Caki2 (cell line): Measurements from ENCODE around the gene SORL1. TPM values are rescaled to one million over a fixed set of nuclear protein-coding genes. Genes with fewer than 3 reads are reported as not detected.
A peak's percentile ranks its signal among the peaks of the same experiment; 100 is the strongest.

Experiments
- DNase-seq: peaks from one replicate; pipeline ENCODE4 v3.0.0-alpha.2; 2015; ENCODE audit warnings: low read depth
- in situ Hi-C: cut with HindIII; loops from 2 replicates; pipeline ENCODE4 v1.10.0; 2016; ENCODE audit warnings: low sequenced_read_pairs, low pct_unique_long_range_greater_than_20kb, mixed read lengths
- total RNA-seq: library from RNA; depleted of rRNA; stranded (reverse); fragments of >200 nt; shearing (Covaris generic); gene quantifications from 2 replicates; pipeline ENCODE4 v1.2.3, GENCODE V29; 2014; ENCODE audit warnings: low replicate concordance

Gene SORL1
- total RNA-seq, 1 experiment from 2014 or later = 15.1 TPM

DNA sequence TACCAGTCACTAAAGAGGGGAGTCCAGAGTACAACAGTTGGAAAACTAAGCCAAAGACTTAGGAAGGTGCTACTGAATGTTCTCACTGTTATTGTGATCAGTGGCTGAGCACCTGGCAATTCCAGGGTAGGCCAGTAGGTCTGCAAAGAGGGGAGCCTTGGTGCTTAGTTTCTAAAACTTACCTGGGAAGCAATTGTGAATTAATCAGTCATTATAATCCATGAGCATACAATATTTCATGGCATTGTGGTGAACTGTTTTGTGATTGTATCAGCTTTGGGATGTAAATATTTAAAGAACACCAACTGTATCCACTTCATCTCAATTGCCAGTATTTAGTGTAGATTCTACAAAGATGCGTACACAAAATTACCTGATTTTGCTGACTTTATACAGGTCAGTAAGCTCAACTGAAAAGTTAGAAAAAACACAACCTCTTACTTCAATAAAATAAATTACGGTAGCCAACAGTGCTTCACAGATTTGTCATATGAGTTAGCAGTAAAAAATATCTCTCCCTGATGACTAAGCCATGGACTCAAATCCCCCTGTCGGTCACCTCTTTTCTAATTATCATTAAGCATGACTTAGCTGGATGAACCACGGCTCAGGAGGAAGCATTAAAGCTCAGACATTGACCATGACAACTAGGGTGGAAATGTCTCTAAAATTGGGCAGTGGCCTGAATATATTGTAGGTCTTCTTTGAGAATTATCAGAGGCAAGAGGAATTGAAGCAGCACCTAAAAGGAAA lies 30.8 kb upstream of the SORL1 start:
- DNase-seq = peak; percentile 15
- in situ Hi-C loops = no loop called here

DNA sequence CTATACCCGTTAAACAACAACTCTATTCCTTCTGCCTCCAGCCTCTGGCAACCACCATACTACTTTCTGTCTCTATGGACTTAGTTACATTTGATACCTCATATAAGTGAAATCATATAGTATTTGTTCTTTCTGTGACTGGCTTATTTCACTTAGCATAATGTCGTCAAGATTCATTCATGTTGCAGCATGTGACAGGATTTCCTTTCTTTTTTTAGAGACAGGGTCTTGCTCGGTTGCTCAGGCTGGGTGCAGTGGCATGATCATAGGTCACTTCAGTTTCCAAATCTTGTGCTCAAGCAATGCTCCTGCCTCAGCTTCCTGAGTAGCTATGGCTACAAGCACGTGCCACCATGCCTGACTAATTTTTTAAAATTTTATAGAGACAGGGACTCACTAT lies 29.4 kb upstream of the SORL1 start:
- DNase-seq = no peak
- in situ Hi-C loops = no loop called here

DNA sequence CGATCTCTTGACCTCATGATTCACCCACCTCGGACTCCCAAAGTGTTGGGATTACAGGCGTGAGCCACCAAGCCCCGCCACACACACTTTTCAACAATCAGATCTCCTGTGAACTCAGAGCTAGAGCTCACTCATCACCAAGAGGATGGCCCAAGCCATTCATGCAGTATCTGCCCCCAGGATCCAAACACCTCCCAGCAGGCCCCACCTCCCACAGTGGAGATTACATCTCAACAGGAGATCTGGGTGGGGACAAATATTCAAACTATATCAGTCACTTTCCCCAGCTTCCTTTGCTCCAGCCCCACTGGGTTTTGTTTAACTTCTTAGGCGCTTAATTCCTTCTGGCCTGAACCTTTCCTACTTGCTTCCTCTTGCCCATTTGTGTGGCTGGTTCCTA lies 26.3 kb upstream of the SORL1 start:
- no peak for DNase-seq
- in situ Hi-C loops = no loop called here

DNA sequence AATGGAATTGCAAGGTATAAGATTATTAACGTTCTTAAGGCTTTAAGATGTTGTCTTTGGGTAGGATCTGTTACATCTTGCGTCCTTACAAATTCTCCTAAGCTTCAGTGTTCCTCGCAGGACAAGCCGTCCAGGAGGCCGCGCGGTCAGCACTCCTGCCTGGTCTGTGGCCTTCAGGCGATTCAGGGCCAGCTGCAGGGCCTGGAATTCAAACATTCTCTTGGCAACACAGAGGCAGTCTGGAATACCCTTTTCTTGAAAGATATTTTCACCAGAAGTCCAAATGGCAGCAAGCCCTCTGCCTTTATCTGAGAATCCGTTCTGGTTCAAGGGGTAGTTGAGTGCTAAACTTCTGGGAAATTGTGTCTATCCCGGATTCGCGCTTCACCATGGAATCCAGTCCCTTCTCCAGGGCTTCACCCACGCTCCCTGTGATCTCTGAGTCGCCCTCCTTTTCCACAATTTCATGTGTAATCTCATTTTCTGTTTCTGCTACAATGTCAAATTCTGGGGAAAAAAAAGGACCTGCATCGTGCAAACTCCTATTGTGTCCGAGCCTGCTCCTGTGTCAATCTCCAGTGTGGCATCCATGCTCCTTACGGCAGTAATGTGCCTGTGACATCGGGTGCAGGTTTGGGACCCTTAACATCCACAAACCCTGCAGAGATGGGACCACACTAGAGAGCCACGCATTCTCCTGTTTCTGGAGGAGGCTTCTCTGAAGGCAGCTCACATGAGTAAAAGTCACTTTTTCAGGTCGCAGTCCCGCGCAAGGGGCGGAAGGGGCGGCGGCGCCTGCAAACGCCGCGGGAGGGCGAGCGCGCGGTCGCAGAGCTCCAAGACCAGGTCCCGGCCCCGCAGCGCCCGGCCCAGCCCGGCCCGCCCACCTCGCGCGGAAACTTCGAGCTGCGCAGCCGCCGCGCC lies 25.4 kb upstream of the SORL1 start:
- in situ Hi-C loops = no loop called here
- DNase-seq = no peak

DNA sequence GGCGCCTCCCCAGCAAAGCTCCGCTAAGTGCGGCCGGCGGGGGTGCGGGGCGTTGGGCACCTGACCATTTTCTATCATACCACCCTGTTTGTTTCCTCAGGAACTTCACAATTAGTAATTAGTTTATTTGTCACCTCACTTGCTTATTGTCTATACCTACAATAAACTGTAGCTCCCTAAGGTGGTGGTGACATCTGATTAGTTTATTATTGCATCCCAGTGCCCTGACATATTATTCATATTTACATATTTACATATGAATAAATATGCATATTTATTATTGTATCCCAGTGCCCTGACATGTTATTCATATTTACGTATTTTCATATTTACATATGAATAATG lies 24.7 kb upstream of the SORL1 start:
- DNase-seq = no peak
- in situ Hi-C loops = no loop called here

DNA sequence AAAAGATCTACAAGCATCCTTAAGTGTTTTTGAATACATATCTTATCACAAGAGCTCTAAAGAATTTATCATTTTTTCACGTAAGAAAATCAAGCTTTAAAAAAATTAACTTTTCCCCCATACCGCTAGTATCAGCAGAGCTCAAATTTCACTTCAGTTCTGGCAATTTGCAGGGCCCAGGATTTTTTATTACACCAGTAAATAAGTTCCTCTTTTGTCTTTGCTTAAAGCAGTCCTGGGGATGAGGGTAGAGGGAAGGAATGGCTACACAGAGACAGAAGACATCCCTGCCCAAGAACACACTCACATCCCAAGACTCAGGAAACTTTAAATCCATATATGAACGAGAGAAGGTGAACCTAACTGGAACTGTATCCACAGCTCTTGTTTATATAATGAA lies 22.6 kb upstream of the SORL1 start:
- no peak for DNase-seq
- in situ Hi-C loops = no loop called here

DNA sequence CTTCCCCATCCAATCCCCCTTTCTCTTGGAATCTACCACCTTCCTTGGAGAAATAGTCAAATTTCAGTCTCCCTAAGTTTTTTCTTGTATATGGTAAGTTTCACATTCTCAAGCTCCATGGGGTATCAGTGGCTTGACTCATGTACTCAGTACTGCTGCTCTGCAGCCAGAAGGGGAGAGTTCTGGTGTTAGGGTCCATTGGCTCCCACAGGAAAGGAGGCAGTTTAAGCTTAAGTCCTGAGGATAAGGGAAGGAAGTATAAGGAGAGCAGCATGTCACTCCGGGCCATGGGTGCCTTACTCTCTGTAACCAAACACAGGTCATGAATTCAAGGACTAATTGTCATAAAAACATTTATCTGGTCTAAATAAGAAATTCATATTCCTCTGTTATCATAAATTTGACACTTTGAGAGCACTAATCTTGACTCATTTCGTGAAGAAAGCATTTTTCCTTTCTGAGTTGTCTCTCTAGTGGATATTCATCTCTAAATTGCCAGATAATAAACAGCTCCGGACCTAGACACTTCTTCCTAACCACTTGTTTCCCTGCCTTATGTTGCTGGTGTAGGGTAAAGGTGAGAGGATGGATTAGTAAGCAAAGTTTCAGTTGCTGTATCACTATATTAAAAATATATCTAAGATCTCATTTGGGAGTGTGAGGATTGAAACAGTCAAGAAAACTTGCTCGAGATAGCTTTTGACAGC lies 20.1 kb upstream of the SORL1 start:
- in situ Hi-C loops = no loop called here
- no peak for DNase-seq

DNA sequence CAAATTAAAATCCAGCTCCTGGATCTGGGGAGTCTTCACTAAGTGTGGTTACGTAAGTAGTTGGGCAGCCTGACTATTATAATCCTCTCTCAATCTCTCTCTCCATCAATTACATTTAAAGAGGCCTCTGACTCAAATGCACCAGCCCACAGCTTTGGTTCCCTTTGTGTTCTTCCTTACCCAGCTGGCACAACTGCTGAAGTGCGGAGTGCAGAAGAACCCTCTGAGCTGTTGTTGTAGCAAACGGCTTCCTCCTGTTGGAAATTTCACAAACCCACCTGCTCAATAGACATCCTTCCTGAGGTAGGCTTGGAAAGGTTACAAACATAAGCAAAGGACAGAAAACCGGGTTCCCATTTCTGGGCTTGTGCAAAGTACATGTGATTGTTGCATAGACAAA lies 17.0 kb upstream of the SORL1 start:
- in situ Hi-C loops = no loop called here

DNA sequence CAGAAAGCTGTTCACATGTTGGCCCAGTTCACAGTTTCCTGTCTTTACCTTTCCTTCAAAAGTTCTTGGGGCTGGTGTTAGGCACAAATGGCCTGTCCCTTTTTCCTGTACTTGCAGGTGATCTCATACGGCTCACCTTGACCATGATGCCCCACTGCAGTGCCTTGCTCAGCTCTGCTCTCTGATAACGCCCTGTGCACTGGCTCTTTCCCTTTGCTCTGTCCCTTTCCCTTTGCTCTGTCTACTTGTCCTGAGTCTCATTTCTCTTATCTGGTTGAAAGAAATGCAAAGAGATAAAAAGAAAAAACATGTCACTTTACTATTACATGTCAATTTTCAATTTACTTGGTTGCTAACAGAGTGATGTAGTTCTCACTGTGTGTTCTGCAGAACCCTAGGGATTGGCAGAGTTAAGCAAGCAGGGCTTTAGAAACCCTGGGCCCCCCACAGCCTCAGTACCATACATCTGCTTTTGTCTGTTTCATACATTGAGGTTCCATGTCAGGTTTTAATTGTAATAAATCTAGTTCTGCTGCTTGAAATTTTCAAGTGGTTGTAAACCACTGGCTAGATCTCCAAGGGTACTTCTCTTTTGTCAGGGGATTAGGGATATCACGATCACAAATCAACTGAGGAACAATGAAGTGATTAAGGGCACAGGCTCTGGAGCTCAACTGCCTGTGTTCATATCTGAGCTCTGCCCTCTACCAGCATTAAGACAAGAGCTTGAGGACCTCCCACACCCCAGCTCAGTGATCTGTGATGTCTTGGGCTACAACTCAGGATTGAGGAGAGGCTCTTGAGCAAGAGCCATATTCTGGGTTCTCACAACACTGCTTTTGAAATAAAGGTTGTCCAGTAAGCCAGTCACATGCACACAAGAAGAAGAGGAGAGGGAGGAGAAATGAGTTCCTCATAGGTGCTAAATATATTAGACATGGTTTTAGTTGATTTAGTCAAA lies 16.3 kb upstream of the SORL1 start:
- DNase-seq = no peak
- in situ Hi-C loops = no loop called here

More for the DNA sequence above, 17.0 kb upstream of the SORL1 start:
- no peak for DNase-seq

DNA sequence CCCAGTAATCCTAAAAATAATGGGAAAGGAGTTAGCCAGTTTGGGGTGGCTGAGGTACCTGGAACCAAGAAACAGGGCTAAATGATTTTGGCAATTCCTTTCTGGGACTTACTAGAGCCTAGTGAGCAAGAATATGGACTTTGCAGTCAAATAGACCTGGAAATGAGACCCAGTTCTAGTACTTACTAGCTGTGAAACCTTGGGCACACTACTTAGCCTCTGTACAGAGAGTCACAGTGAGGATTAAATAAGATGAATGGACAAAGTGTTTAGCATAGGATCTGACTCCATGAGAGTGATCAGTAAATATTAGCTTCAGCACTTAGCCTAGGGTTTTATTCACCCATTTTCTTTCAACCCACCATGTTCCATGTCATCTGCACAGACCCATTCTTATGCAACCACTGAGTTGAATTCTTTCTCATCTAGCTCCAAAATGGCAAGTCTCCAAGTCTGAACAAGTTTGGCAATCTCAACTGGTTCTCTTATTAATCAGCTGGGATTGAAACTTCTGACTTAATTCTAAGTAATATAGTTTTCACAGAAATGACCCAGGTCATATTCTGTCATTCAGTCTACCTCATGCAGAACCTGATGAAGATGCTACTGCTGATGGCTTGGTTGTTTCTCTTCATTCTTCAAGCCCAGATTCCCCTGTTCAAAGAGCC lies 15.0 kb upstream of the SORL1 start:
- DNase-seq = no peak
- in situ Hi-C loops = no loop called here

DNA sequence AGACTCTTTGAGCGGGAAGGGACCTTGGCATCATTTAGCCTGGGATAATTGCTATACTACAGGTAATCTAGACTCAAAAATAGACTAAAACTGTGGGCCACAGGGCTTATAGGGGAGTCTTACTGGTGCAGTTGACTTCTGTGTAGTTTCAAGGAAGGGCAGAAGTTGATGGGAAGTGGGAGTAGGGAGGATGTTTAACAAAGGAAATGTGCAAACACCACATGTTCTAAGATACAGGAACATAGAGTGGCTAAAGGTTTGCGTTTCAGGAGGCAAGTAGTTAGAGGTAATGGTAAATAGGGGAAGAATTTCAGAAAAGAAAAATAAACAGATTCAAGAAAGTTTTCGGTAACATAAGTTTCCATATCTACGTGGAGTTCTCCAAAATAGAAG lies 14.4 kb upstream of the SORL1 start:
- in situ Hi-C loops = no loop called here
- DNase-seq = no peak

DNA sequence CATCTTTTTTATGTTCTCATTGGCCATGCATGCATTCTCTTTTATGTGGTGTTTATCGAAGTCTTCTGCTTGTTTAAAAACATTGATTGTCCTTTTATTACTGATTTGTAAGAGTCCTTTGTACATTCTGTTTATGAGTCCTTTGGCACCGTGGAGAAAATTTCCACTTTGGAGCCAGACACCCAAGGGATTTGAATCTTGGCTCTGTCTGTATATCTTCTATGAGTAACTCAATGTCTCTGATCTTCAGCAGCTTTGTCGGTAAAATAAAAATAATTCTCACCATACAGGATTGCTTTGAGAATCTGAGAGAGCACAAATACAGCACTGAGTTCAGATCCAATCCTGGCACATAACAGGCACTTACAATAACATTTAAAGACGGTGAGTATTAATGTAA lies 12.8 kb upstream of the SORL1 start:
- in situ Hi-C loops = no loop called here
- DNase-seq = no peak

DNA sequence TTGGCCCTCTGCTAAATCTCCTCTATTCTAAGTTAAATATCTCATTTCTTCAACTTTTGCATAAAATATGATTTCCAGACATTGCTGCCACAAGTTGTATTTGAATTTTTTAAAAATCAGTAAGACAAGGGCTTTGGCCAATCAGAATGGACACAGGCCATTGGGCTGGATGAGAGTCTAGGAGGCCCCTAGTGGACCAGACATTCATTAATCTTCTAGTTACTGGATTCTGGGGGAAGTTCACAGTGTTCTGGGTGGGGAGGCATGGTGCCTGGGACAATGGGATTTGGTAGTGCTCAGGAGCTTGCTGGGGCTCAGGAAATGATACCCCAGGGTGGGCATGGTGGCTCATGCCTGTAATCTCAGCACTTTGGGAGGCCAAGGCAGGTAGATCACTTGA lies 12.4 kb upstream of the SORL1 start:
- in situ Hi-C loops = no loop called here
- DNase-seq = no peak

DNA sequence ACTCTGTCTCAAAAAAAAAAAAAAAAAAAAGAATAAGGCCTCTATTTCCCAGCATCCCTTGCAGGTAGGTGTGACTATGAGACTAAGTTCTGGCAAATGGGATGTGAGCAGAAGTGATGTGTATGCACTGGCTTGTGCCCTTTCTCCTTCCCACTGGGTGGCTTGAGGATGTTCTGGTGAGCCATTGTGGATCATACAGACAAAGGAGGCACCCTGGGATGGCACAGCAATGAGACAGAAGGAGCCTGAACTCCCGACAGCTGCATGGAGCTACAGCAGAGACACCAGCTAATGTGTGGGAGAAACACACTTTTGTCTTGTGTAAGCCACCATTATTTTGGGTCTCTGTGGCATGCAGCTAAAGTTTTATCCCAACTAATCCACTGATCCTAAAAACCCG lies 10.6 kb upstream of the SORL1 start:
- DNase-seq = no peak
- in situ Hi-C loops = no loop called here

DNA sequence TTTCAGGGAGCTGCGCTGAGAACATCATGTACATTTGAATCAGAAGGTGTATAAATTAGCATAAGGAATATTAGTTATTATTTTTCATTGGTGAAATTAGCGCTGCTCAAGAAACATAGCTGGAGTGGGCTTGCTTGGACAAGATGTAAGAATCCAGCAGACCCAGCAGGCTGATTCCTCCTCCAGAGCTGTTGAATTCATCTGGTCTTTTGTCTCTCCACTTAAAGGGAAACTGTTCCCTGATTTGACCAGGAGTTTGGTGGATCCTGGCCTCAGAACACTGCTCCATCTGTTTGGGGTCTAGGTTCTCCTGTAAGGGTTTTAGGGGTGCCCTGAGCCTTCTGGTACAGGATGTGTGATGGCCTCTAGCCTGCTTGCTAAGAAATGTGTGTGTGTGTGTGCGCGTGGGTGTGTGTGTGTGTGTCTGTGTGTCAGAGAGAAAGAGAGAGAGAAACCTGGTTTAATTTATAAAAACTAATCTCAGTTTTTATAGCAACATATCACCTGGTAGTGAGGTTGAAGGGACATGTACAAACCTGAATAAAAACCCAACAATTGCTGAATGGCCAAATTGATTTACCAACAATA lies 8.3 kb upstream of the SORL1 start:
- in situ Hi-C loops = no loop called here
- no peak for DNase-seq

DNA sequence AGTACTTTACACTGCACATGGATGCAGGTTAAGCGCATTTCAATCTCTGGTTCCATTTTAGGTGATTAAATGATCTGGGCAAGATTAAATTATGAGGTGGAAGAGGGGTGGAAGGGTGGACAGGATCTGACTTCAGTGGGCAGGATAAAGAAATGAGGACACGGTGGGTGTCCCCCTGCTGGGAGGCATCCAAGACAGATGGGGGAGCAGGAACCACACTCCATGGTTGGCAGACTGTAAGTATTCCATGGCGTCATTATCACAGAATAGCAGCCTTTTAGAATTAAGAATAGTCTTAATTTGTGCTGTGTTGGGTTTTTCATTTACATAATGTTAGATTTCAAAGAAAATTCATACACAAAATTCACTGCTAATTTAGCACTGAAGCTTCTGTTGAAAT lies 7.6 kb upstream of the SORL1 start:
- in situ Hi-C loops = no loop called here

DNA sequence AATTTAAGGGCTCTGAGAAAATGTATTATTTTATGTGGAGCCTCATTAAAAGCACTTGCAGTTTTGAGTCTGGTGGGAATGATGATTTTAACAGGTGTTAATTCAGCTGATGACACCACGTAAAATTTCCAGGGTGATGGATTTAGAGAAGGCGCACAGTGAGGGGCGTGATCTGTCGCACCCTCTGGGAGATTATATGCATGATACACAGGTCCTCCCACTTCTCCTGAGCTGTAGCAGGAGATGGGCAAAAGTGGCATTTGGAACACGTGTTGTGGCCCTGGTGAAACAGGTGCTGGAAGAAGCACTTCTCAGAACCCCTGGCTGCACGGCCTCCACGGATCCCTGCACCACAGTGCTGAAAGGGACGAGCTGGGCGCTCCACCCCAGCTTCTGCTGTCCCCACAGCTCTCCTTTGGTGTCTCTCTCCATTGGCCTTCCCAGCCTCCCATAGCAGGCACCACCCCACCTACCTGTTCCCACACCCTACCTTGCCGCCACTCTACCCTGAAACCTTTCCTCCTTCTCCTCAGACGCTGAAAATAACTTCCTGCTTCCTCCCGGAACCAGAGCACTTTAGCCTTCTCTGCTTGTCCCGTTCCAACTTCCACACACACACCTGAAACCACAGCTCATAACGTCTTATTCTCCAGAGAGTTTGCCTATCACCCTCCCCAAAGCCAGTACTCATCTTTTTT lies 6.9 kb upstream of the SORL1 start:
- DNase-seq = no peak
- in situ Hi-C loops = no loop called here

More for the DNA sequence above, 7.6 kb upstream of the SORL1 start:
- DNase-seq = no peak
